Heart left ventricle (tissue), 13 donors: ENCODE results near the gene ZFPM1.

Experiments
- POLR2A ChIP-seq, 2 donors: fragments of 450-650 bp; IDR thresholded peaks; one replicate each; pipeline ENCODE4 v1.6.1; 2017; ENCODE audit warnings: antibody characterized with exemption in 2 of 2, mild to moderate bottlenecking in 2 of 2, moderate library complexity in 2 of 2
- TF ChIP-seq, protein P1 (sequence below), 12 donors: fragments of 200-600 bp; sonication (generic) in 4 of 12; IDR thresholded peaks; one replicate each; pipeline versions ENCODE4 v1.5.0 to v1.8.0; 2018 to 2022; ENCODE audit warnings: antibody characterized with exemption in 12 of 12, mild to moderate bottlenecking in 5 of 12
- donor health status: ischemic (EF 13 %, LVEDD 7.1; RV severe dilation, severe dysfunction).
- donor health status: DM: no; HTN: yes; CAD: no.
- donor health status: DM: no; HTN: no; CAD: no.
- donor health status: ischemic (EF 25% LVEDD 6.9; RV normal size, moderate dysfunction).
- donor health status: ischemic (EF 25% LVEDD 5.7; RV mildly dilated, moderate dysfunction).
- donor health status: ischemic (EF 35%, LVEDD 5.7; RV mildly dilated, moderate dysfunction).
- donor health status: nonischemic (EF 11% LVEDD 7.7; RV severe dilation, severe dysfunction).
- donor health status: DM: yes; HTN: yes; CAD: no.
- donor health status: PGD.
- donor health status: ischemic (EF 29% LVEDD 5.4; RV normal size, mild dysfunction).
- donor health status: nonischemic (EF 23%, LVEDD 6.1; RV moderate dilation, normal function).

DNA sequence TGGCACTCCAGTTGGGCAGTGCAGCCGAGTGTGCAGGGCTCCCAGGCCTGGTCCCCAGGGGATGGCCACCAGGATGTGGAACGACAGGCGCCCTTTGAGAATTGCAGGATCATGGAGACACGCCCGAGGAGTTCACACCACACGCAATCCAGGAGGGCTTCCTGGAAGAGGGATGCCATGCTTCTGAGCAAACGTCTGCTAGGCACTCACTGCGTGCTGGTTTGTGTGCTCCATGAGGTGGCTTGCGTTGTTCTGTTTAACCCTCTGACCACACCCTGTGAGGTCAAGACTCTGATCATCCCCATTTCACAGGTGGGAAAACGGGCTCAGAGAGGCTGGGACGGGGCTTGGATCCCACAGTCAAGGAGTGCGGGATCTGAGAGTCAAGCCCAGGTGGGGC, 32.6 kb upstream of the ZFPM1 start:
- TF ChIP-seq, protein P1, sequence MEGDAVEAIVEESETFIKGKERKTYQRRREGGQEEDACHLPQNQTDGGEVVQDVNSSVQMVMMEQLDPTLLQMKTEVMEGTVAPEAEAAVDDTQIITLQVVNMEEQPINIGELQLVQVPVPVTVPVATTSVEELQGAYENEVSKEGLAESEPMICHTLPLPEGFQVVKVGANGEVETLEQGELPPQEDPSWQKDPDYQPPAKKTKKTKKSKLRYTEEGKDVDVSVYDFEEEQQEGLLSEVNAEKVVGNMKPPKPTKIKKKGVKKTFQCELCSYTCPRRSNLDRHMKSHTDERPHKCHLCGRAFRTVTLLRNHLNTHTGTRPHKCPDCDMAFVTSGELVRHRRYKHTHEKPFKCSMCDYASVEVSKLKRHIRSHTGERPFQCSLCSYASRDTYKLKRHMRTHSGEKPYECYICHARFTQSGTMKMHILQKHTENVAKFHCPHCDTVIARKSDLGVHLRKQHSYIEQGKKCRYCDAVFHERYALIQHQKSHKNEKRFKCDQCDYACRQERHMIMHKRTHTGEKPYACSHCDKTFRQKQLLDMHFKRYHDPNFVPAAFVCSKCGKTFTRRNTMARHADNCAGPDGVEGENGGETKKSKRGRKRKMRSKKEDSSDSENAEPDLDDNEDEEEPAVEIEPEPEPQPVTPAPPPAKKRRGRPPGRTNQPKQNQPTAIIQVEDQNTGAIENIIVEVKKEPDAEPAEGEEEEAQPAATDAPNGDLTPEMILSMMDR (IDR thresholded peaks at IDR 0.05): no peak
- no peak for TF ChIP-seq POLR2A (IDR thresholded peaks at IDR 0.05)
